SK-N-SH (cell line): ENCODE results near the gene WDR81. TPM values are rescaled to one million over a fixed set of nuclear protein-coding genes. Genes with fewer than 3 reads are reported as not detected.
A peak's percentile ranks its signal among the peaks of the same experiment; 100 is the strongest.

Source experiments
- CTCF ChIA-PET: fragments of 300-600, 350-600 bp; formaldehyde crosslinking; extraction: SDS; loops from one replicate; lab custom pipeline; 2021; lab: Yijun Ruan, JAX
- POLR2A ChIA-PET: fragments of 350-600 bp; sonication (Branson Sonifier 250); formaldehyde crosslinking; extraction: SDS; loops from one replicate; lab custom pipeline; 2020; ENCODE audit warnings: antibody characterized with exemption, inconsistent platforms; lab: Yijun Ruan, JAX
- DNase-seq: peaks from one replicate; pipeline ENCODE4 v3.0.0; 2012
- H2AFZ ChIP-seq: fragments of 200-600 bp; sonication (generic); 2 replicates; pipeline ENCODE4 v1.8.1; 2016; ENCODE audit warnings: antibody characterized with exemption, mild to moderate bottlenecking, low read depth
- H3F3A ChIP-seq: fragments of 200-600 bp; sonication (generic); replicated peaks from 2 replicates; pipeline ENCODE3; 2016; ENCODE audit warnings: antibody characterized with exemption, mild to moderate bottlenecking; ENCODE audit not compliant: insufficient read depth
- H3K27ac ChIP-seq, 2 experiments: fragments of 200-500 bp in 1 of 2; fragments of 200-600 bp in 1 of 2; sonication (Bioruptor generic) in 1 of 2; sonication (generic), shearing (Covaris generic) in 1 of 2; 2 replicates each; pipeline versions ENCODE4 v1.5.1 to v1.6.1; 2014 to 2016; ENCODE audit warnings: low read depth in 2 of 2, inconsistent platforms in 1 of 2, low read length in 1 of 2, mild to moderate bottlenecking in 1 of 2, mixed read lengths in 1 of 2
- H3K27me3 ChIP-seq: fragments of 200-600 bp; sonication (generic), shearing (Covaris generic); 2 replicates; pipeline ENCODE4 v1.6.1; 2016; ENCODE audit warnings: mixed run types; ENCODE audit not compliant: insufficient read depth
- H3K36me3 ChIP-seq, 2 experiments: fragments of 200-500 bp in 1 of 2; fragments of 200-600 bp in 1 of 2; sonication (Bioruptor generic) in 1 of 2; sonication (generic) in 1 of 2; replicated peaks in 1 of 2; 2 replicates each; pipeline versions ENCODE3 to v1.5.1; 2014 to 2016; ENCODE audit warnings: low read length in 1 of 2, mild to moderate bottlenecking in 1 of 2; ENCODE audit not compliant: insufficient read depth in 2 of 2, control insufficient read depth in 1 of 2
- H3K4me1 ChIP-seq, 2 experiments: fragments of 200-500 bp in 1 of 2; fragments of 200-600 bp in 1 of 2; sonication (Bioruptor generic) in 1 of 2; sonication (generic), shearing (Covaris generic) in 1 of 2; 2 replicates each; pipeline versions ENCODE4 v1.5.1 to v1.6.1; 2014 to 2016; ENCODE audit warnings: low read depth in 1 of 2, low read length in 1 of 2, mixed run types in 1 of 2; ENCODE audit not compliant: insufficient read depth in 2 of 2, control insufficient read depth in 1 of 2
- H3K4me2 ChIP-seq: fragments of 200-600 bp; sonication (generic), shearing (Covaris generic); 2 replicates; pipeline ENCODE4 v1.6.1; 2017; ENCODE audit warnings: mixed run types
- H3K4me3 ChIP-seq, 2 experiments: fragments of 200-500 bp in 1 of 2; fragments of 200-600 bp in 1 of 2; sonication (Bioruptor generic) in 1 of 2; sonication (generic), shearing (Covaris generic) in 1 of 2; 2 replicates each; pipeline versions ENCODE4 v1.5.1 to v1.8.1; 2014 to 2016; ENCODE audit warnings: low read depth in 2 of 2, inconsistent platforms in 1 of 2, low read length in 1 of 2, mild to moderate bottlenecking in 1 of 2, mixed read lengths in 1 of 2, moderate library complexity in 1 of 2
- H3K79me2 ChIP-seq: fragments of 200-600 bp; sonication (generic); 2 replicates; pipeline ENCODE4 v1.8.1; 2017; ENCODE audit warnings: mild to moderate bottlenecking; ENCODE audit not compliant: insufficient read depth
- H3K9ac ChIP-seq: fragments of 200-600 bp; sonication (generic); 2 replicates; pipeline ENCODE4 v1.6.1; 2017; ENCODE audit warnings: mixed run types
- H3K9me2 ChIP-seq: fragments of 200-600 bp; sonication (generic); 2 replicates; pipeline ENCODE4 v1.6.1; 2017; ENCODE audit warnings: mixed run types
- H3K9me3 ChIP-seq: fragments of 200-600 bp; sonication (generic); 2 replicates; pipeline ENCODE4 v1.6.1; 2017; ENCODE audit warnings: mixed run types, mild to moderate bottlenecking, moderate library complexity
- H4K20me1 ChIP-seq: fragments of 200-600 bp; sonication (generic); 2 replicates; pipeline ENCODE4 v1.6.1; 2017; ENCODE audit warnings: mild to moderate bottlenecking, mixed run types; ENCODE audit not compliant: insufficient read depth
- CHD2 ChIP-seq: fragments of 150-350 bp; IDR thresholded peaks from 2 replicates; pipeline ENCODE4 v1.6.1; 2018; ENCODE audit warnings: low read length; ENCODE audit not compliant: partially characterized antibody
- ELF1 ChIP-seq: IDR thresholded peaks from 2 replicates; pipeline ENCODE4 v1.4.0; 2012
- EP300 ChIP-seq, 2 experiments: IDR thresholded peaks; 2 replicates each; pipeline versions ENCODE4 v1.4.0 to v1.6.1; 2012; ENCODE audit warnings: borderline replicate concordance in 1 of 2, low read depth in 1 of 2, low read length in 1 of 2
- EZH2phosphoT487 ChIP-seq: fragments of 200-600 bp; sonication (generic); IDR thresholded peaks from 2 replicates; pipeline ENCODE4 v1.6.1; 2017; ENCODE audit warnings: low read depth, mixed run types, mild to moderate bottlenecking, antibody characterized with exemption, moderate library complexity, borderline replicate concordance
- FOSL2 ChIP-seq: IDR thresholded peaks from 2 replicates; pipeline ENCODE4 v1.4.0; 2012; ENCODE audit warnings: low read depth, mild to moderate bottlenecking, moderate library complexity, borderline replicate concordance
- FOXM1 ChIP-seq: IDR thresholded peaks from 2 replicates; pipeline ENCODE4 v1.4.0; 2012; ENCODE audit warnings: low read depth, mild to moderate bottlenecking
- GATA2 ChIP-seq: sonication (generic); formaldehyde crosslinking; IDR thresholded peaks from 2 replicates; pipeline ENCODE4 v1.5.0; 2020; ENCODE audit warnings: mild to moderate bottlenecking, missing genetic modification reagents
- JUND ChIP-seq: IDR thresholded peaks from 2 replicates; pipeline ENCODE4 v1.4.0; 2012
- MAX ChIP-seq: IDR thresholded peaks from 2 replicates; pipeline ENCODE4 v1.4.0; 2012; ENCODE audit warnings: low read depth
- NFIC ChIP-seq: IDR thresholded peaks from 2 replicates; pipeline ENCODE4 v1.4.0; 2012; ENCODE audit warnings: borderline replicate concordance
- NRF1 ChIP-seq: IDR thresholded peaks from 2 replicates; pipeline ENCODE4 v1.6.1; 2012; ENCODE audit warnings: low read depth, mild to moderate bottlenecking, low read length
- PBX3 ChIP-seq: IDR thresholded peaks from 2 replicates; pipeline ENCODE4; 2012
- POLR2AphosphoS5 ChIP-seq: IDR thresholded peaks from 2 replicates; pipeline ENCODE4 v1.6.1; 2012; ENCODE audit warnings: low read depth, low read length
- RAD21 ChIP-seq: IDR thresholded peaks from 2 replicates; pipeline ENCODE4 v1.6.1; 2012; ENCODE audit warnings: mild to moderate bottlenecking, low read length
- SIN3A ChIP-seq: IDR thresholded peaks from 2 replicates; pipeline ENCODE4 v1.6.1; 2012; ENCODE audit warnings: low read depth, mild to moderate bottlenecking, low read length, moderate library complexity, borderline replicate concordance
- TAF1 ChIP-seq: IDR thresholded peaks from 2 replicates; pipeline ENCODE4 v1.6.1; 2012; ENCODE audit warnings: low read depth, mild to moderate bottlenecking, low read length, moderate library complexity, borderline replicate concordance
- TCF12 ChIP-seq: IDR thresholded peaks from 2 replicates; pipeline ENCODE4 v1.4.0; 2012
- TEAD4 ChIP-seq: IDR thresholded peaks from 2 replicates; pipeline ENCODE4 v1.4.0; 2012; ENCODE audit warnings: mild to moderate bottlenecking, borderline replicate concordance; ENCODE audit not compliant: insufficient read depth
- USF2 ChIP-seq: fragments of 150-350 bp; IDR thresholded peaks from 2 replicates; pipeline ENCODE4 v1.6.1; 2017; ENCODE audit warnings: antibody characterized with exemption, low read length, low read depth, borderline replicate concordance
- YY1 ChIP-seq: IDR thresholded peaks from 2 replicates; pipeline ENCODE4 v1.4.0; 2012; ENCODE audit warnings: low read depth, mild to moderate bottlenecking
- WGBS: methylation state at CpG from one replicate; pipeline ENCODE4 v1.1.6; 2017; ENCODE audit warnings: low lambda C conversion rate; 5-methylcytosine and 5-hydroxymethylcytosine counted together
- polyA plus RNA-seq, 3 experiments: library from polyadenylated mRNA; depleted of rRNA; stranded (reverse); fragments of >200 nt; gene quantifications; 2 replicates each; pipeline ENCODE4 v1.2.3, GENCODE V29; 2012

WDR81 gene
- polyA plus RNA-seq, 1 of the 3 experiments (the other 2 are of a cell fraction): 9.3 TPM

- Histone ChIP-seq H3K4me1 (peaks cover 12 to 22% of the 10 kb centered on the region in 2 experiments), H3K9me2 (no peaks in the 10 kb centered on the region), H3K36me3 (peaks cover 9 to 23% of the 10 kb centered on the region in 2 experiments), H3K4me2 (no peak overlapping the region), H2AFZ (no peak overlapping the region), H3K9ac (no peak overlapping the region), H4K20me1 (no peaks in the 10 kb centered on the region), H3K27ac (peak overlapping the region in 1 of 2 experiments; percentile 93; a peak in 1 of 4 replicates), H3K27me3 (no peaks in the 10 kb centered on the region), H3F3A (peaks cover 27% of the 10 kb centered on the region), H3K79me2 (peaks cover 24% of the 10 kb centered on the region; the same call in 1 of the 2 replicates), H3K9me3 (no peaks in the 10 kb centered on the region), H3K4me3 (no peak overlapping the region)
- POLR2A ChIA-PET: no interaction called here
- TF ChIP-seq GATA2 (CRISPR knock-in tag): no peak
- no peak for TF ChIP-seq NFIC
- no peak for TF ChIP-seq CHD2
- TF ChIP-seq MAX: no peak
- TF ChIP-seq ELF1: no peak
- DNase-seq: no peak
- CTCF ChIA-PET: interaction anchor here (0.8 to 7.9 kb wide), 4 partner anchors 14 to 73 kb away, joined by 3 to 112 read pairs (median 5); no protein-coding TSS in a partner anchor
- WGBS: 88% methylated on average over 4 of the region's 4 CpGs
Observed at GRCh38 chr17:1785930-1786329, 61.4 kb downstream of the WDR81 start.

- 93% methylated on average over 7 of the region's 7 CpGs for WGBS
- H3K4me2 ChIP-seq: peak overlapping the region; percentile 71; the same call in 1 of the 2 replicates
Observed at GRCh38 chr17:1786708-1787107, 62.2 kb downstream of the WDR81 start.

More at GRCh38 chr17:1786708-1787107, 62.2 kb downstream of the WDR81 start:
- ChIA-PET CTCF (interaction anchor here (7.9 kb wide), 1 partner anchor 68 kb away, joined by 112 read pairs; no protein-coding TSS in a partner anchor), POLR2A (no interaction called here)
- H3K9me2 ChIP-seq: no peaks in the 10 kb centered on the region
- peak overlapping the region; percentile 72 to 93; a peak in 3 of 4 replicates for H3K27ac ChIP-seq
- H3K9me3 ChIP-seq: no peaks in the 10 kb centered on the region
- H3K9ac ChIP-seq: 0 out of 2 replicates have a peak overlapping the region, but pooled peaks have one; percentile 46
- no peaks in the 10 kb centered on the region for H3K27me3 ChIP-seq
- H3K79me2 ChIP-seq: peaks cover 24% of the 10 kb centered on the region; the same call in 1 of the 2 replicates
- TF ChIP-seq PBX3: no peak
- TF ChIP-seq EZH2phosphoT487: no peak
- no peak for TF ChIP-seq FOXM1
- TF ChIP-seq POLR2AphosphoS5: no peak
- TF ChIP-seq MAX: no peak
- TF ChIP-seq FOSL2: no peak
- TF ChIP-seq YY1: no peak
- no peak for TF ChIP-seq TEAD4
- TF ChIP-seq USF2: no peak
- no peak for TF ChIP-seq EP300 (IDR thresholded peaks at IDR 0.05; ENCODE audit: borderline replicate concordance in 1 of 2, low read depth in 1 of 2, low read length in 1 of 2)
- TF ChIP-seq TAF1: no peak
- no peak for TF ChIP-seq ELF1
- TF ChIP-seq TCF12: no peak
- no peak for TF ChIP-seq RAD21
- TF ChIP-seq NRF1: no peak
- no peak for TF ChIP-seq JUND
- no peak for TF ChIP-seq CHD2
- TF ChIP-seq SIN3A: no peak
- DNase-seq: no peak
- H3F3A ChIP-seq: peaks cover 26% of the 10 kb centered on the region
- H4K20me1 ChIP-seq: no peaks in the 10 kb centered on the region
- H3K4me1 ChIP-seq: peaks cover 12 to 22% of the 10 kb centered on the region in 2 experiments
- H2AFZ ChIP-seq: no peak overlapping the region
- H3K36me3 ChIP-seq: peaks cover 9 to 15% of the 10 kb centered on the region in 2 experiments
- no peak overlapping the region for H3K4me3 ChIP-seq
